Activated CD4-positive, alpha-beta T cell treated with anti-CD3 and anti-CD28 coated beads, Interleukin-2, amount 50 U/mL, for 1 hour (primary cell): ENCODE data around the gene KMO.

Experiments used
- DNase-seq: peaks from one replicate; pipeline ENCODE4 v3.0.0-alpha.2; 2020

The KMO gene

DNA sequence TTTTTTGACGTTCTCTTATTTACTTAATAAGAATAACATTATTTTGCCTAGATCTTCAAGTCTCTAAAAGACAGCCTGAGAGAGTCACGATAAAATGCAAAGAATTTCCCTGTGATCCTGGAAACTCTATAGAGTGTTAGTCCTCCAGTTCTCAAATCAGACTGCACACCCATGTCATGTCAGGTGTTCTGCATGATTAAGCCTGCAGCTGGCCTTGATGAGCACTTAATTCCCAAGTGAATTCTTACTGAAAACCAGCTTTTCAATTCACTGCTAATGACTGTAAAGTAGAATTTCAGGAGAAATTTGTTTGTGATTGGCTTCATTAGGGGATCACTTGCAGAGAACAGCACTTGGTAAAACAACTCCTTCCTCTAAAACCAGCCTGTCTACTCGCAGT is 66.1 kb downstream of the KMO start:
- DNase-seq, result no peak

DNA sequence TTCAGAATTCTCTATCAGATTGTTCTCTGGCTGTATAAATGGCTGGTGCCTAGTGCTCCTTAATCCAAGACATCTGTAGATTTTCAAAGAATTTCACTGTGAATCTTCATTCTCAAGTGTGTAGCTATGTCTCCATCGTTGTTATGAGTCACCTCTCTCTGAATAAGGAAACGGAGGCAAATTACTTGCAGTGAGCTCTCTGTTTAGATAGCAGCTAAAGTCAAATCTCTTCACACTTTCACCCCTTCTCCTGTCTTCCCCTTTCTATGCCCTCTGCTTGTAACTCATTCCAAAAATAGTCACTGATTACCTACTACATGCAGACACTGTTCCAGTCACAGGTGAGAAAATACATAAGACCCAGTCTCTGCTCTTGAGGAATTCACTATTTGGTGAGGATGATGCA is 68.3 kb downstream of the KMO start:
- no peak for DNase-seq

DNA sequence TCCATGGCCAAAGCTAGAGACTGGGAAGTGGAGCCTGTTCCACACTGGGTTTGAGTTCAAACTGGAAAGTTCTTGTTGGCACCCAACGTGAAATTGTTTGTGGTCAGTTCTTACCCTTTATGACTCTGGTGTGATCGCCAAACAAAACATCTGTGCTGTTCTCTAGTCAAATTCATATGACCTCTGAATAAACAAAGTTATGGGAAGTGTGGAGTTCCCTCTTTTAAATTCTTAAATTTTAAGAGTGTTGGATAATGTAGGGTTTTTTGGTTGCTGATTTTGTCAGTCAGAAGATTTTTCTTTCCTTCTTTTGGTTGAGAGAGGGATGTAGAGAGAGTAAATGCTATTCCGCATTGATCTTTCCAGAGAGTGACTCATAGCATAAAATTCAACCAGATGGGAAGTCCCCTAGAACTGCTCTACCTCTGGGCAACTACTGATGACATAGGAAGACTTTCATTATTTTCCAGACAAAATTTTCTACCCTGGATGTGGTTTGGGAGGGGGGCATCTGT is 71.6 kb downstream of the KMO start:
- no peak for DNase-seq

DNA sequence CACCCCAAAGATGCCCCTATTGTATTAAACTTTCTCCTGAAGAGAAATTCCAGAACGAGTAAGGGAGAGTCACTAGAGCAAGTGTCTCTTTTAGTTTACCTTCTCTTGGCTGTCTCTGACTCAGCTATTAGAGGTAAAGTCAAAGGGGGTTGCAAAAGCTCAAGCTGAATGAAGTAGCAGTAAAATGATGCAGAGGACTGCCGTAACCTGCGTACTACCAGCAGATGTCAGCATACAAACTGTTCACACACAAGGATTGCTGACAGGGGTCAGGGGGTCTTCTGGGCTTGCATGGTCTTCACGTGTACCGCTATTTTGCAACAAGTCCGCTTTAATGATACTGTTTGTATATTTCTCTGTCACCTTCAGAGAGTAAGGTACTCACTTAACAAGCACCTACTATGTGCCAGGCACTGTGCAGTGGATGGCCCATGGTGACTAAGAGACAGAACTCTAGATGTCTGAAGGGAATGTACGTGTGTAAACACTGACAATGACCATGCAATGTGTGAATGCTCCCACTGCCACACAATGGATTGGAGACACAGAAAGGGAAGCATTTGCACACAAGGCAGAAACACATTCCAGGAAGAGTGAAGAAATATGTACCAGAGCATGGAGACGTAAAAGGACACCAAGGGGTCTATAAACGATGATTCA is 73.1 kb downstream of the KMO start:
- no peak for DNase-seq

DNA sequence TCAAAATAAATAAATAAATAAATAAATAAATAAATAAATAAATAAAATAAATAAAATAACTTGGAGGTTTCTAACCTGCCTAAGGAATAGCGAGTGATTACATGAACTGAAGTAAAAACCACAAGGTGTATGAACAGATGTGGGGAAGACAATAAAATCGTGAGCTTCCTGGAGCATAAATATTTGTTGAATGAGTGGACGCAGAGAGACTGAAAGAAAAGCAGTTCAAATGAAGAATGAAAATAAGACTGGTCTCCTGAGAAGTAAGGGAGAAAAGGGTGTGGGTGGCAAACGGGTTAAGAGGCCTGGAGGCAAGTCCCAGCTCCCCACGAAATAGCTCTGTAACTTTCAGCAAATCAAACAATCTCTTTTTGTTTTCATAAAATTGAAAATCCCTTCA is 74.4 kb downstream of the KMO start:
- DNase-seq, result no peak

DNA sequence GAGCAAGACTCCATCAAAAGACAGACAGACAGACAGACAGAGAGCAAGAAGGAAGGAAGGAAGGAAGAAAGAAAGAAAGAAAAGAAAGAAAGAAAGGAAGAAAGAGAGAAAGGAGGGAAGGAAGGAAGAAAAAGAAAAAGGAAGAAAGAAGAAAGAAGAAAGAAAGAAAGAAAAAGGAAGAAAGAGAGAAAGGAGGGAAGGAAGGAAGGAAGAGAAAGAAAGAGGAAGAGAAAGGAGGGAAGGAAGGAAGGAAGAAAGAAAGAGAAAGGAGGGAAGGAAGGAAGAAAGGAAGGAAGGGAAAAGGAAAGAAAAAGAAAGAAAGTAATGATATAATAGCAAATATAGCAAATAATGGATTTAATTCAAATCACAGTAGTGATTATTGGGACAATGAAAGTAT is 75.3 kb downstream of the KMO start:
- no peak for DNase-seq

DNA sequence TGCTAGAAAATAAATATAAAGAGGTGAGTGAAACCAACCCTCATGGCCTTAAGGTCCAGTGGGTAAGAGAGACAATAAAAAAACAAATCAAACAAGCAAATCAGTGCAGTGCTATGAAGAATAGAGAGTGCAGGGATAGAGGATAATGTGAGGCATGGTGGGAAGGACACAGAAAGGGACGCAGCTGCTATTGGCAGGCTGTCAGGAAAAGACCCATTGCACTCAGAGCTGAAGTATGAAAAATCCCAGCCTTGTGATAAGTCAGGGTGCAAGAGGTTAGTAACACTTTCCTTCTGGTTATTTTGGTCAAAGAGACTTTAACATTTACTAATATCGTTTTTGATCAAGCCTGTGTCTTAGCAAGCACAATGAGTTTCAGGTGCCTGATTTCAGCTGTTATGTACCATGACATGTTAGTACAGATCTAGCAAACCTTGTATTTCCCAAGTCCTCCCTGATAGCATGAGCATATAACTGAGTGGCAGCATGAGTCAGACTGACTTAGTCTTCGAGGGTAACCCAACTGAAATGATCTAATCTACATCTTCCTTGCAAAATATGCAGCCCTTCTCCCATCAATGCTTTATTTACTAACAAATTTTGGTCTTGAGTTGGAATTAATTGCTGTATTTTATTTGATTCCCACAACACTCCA is 76.3 kb downstream of the KMO start:
- DNase-seq, result no peak

DNA sequence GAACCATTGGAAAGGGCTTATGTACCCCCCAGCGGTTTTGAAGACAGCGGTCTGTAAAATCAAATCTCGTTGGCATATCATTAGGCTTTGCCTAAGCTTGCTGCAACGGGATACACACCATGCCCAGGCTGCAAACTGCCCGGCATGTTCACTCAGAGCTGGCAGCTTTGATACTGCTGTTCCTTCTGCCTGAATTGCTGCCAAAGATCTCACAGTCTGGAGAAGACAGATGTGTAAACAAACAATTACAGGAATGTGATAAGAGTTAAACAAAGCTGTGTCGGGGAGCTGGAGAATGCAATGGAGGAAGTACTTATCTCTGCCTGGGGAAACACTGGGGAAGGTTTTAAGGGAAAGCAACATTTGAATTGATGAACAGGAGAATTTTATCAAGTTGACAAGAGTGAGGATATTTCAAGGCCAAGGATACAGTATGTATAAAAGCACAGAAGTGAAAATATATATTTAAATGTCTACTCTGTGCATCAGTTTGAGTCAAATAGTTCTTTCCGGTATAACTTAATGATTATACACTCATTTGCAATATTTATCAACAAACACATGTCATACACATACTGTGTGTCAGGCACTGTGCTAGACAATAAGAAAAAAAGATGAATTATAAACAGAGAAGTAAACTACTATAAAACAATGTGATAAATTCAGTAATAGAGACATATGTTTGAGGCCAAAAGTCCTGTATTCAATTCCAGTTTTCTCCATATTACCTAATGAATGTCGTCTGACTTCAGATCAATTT is 78.1 kb downstream of the KMO start:
- no peak for DNase-seq

DNA sequence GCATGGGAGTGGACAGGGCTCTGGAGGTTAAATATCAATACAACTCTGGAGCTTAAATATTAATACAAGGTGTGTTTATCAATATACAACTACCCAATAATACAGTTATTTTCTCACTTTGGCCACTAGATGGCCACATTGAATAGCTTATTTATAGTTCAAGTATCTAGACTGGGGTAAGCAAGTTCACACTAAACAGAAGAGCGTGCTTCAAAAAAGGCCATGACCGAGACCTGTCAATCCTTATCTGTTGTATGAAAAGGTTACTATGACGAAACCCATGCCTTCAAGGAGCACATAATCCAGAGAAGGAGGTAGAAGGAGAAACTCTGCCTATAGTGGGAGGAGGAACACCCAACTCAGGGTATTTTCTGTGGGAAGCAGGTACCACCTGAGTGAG is 78.9 kb downstream of the KMO start:
- DNase-seq, result no peak

DNA sequence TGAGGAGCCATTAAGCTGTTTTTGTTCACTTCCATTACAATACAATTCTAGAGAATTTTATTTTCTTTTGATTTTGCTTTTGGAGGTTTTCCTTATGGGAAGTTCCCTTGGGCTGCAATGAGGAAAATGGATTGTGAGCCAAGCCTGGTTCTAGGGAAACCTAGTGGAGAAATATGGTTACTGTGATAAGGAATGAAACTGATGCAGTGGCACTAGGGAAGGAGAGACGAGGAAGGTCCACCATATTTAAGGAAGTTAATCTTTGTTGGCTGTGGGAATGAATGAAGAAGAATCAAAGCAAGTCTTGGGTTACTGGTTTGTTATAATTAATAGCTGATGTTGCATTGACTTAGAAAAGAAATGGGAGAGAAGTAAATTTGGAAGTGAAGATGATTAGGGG is 79.6 kb downstream of the KMO start:
- no peak for DNase-seq

DNA sequence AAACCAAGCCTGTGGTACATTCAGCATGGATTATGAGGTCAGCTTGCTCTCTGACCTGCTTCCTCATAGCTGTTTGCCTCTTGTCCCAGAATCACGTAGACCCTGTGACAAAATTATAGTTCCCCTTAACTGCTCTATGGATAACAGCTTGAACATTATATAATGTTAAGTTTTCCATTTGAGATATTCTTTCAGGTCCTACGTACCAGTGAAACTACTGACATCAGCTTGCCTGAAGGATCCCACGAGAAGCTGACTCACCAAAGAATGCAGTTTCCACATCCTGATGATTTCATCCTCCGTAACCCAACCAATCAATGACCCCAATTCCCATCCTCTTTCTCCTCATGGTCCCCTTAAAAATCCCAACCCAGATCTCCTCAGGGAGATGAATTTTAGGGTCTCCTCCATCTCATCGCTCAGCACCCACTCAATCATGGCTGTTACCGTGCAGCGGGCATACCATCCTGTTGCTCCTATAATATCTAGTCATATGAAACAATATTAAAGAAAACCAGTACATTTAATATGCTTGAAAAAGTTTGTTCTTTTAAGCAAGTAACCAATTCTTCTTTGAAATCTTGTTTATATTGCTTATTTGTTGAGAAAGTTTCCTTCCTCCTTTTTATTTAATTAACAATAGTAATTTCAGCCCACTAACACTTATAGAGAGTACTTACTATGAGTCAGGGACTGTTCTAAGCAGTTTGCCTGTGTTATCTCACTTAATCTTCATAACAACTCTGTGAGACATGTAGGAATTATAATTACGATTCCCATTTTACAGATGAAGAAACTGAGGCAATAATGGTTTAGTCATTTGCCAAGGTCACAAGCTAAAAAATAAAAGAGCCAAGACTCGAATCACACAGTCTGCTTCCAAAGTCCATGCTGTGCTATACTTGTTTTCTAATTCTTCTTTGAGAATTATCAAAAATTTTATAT is 80.6 kb downstream of the KMO start:
- no peak for DNase-seq

DNA sequence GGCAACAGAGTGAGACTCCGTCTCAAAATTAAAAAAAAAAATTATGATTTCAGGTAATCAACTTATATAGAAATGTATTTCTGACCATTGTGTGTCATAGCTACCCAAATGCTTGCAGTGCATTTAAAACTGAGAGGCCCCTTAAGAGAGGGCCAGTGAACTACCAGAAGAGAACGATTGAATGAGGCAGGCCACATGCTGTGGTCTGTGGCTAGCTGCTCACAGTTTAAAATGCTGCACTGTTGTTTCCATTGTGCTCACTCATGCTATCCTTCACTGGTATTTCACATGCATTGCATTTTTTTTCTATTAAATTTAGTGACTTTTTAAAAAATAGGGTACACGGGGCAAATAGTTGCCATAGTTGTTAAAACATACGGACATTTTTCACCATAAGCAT is 82.0 kb downstream of the KMO start:
- no peak for DNase-seq

DNA sequence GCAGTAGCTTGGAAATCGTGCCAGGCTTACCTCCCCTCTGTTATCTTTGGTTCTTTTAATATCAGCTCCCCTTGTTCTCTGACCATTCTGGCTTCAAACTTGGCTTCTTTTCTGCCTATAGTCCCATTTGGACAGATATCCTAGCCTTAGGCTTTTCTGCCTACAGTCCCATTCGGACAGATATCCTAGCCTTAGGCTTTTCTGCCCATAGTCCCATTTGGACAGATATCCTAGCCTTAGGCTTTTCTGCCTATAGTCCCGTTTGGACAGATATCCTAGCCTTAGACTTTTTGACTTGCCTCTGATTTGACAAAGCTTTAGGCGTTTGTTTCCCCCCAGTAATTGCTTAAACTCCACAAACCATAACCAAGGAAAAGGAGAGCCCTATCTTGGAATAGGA is 82.4 kb downstream of the KMO start:
- DNase-seq, result no peak

DNA sequence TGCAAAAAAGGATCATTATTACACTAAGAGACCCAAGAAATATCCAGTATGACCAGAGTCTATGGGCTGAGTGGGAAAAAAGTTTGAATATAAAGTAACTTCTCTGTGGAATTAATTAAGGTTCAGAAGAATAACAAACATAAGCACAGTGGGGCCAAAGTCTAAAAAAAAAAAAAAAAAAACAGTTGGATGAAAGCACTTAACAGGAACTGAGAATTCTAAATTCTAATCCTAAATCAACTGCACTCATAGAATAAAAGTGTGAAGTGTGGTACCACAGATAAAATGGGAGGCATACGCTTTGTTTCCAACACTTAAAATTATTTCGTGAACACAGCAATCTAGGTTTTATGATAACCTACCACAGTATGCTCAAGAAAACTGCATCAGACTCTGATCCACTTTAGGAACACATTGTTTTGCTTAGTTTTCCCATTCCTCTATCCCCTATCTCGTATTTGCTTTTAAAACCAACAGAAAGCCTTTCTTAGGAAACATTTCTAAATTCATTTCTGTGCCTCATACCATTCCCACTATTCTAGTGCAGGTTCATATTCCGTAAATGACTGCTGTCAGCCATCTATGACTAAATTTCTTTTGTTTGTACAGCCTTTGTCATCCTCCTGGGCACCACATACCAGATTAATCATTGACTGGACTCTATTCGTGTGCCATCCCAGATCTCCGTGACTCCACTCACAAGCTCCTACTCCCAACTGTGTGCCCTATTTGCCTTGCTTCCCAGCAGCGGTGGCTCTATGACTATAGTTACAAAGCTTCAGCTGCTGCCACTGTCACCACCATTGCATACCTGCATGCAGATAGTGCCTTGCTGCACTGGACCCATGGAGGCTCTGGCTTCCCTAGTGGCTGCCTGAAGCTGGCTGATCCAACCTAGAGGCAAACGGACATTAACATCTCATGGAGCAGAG is 83.1 kb downstream of the KMO start:
- DNase-seq, result no peak

DNA sequence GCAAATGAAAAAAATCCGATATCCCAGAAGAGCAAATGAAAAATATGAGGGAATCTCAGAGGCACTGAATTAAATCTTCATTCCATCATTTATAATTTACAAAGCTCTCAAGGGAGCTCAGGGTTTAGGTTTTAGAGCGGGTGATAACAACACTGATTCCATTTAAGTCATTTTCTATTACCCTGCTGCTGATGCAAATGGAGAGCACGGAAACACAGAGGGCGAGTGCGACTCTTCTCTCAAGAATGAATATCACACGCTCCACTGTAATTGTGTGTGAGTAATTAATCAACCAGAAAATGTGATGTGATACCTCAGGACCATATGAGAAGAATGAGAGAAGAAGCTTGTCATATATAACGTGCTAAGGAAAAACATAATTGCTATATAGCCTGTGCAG is 85.2 kb downstream of the KMO start:
- DNase-seq, result no peak

DNA sequence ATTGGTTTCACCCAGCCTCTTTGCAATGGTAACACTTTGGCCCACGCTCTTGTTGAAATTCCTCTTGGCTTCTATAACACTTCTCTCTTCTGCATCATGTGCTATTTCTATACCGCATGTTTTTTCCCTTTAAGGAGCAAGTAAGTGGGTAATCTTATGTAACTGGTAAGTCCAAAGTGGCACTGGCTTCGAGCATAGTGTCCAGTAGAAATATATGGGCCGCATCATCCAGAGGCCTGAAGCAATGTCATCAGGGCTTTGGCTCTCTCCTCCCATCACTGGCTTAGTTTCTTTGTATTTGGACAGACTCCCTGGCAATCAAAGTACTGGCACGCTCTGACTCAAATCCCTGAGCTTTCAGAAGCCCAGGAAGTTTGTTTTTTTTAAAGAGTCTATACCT is 90.5 kb downstream of the KMO start:
- DNase-seq, result no peak

DNA sequence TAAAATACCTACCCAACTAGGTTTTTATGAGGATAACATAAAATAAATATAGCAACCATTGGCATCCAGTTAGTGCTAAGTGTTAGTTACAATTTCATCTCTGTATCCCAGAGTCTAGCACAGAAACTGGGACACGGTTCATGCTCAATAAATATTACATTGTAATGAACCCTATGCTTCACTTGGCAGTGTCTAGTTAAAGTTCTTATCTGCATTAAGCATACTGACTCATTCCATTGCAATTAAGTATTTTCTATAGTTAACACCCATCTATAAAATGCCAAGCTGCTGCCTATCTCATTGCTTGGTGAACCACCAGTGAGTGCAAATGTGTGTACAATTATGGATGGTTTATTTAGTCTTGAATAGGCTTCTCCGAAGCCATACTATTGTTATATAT is 92.8 kb downstream of the KMO start:
- DNase-seq, result no peak

DNA sequence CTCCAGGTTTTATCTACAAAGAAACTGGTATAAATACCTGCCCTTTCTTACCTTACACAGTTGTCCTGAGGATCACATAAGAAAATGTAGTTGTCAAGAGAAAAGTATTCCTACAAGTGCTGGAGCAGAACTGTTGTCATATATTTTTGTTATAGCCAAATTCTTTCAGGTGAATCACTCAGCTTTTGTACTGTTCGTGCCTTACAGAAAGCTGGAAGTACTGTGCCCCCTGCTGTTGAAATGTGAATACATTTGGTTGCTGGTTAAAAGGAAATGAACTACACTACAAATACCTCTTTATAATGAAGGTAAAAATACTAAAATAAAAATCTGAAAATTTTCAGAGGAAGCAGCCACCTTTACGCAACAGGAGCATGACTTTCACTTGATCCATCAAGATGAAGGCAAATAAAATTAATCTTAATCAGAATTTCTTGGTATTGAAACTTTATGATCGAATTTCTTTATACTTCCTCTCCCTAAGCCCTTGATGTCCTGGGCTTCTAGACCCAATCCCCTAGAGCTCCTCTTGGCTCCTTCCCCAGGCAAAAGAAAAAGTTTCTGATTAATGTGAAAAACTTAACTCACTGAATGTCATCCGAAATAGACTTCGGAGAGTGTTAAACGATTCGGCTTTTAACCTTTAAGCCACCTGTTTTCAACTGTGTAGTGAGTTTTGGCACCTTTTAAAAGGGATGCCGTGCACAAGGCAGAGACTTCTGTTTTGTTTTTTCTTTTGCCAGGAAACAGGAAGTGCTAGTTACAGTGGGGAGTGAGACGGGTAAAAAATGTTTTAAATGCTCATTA is 95.5 kb downstream of the KMO start:
- peak; percentile 17 for DNase-seq

DNA sequence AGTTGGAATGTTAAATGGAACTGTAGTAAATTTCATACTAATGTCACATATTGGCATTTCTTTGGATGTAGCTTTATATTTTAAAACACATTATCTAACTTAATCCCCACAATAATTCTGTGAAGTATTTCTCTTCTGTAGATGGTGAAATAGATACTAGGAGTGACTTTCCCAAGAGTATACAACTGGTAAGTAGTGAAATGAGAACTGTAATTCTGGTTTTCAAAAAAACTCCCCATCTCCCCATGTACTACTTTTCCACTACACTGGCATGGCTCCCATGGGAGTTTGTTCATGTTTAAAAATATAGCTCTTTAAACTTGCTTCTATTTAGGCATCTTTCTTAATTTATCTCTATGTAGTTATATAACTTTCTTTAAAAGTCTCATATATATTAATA is 97.8 kb downstream of the KMO start:
- DNase-seq, result no peak

DNA sequence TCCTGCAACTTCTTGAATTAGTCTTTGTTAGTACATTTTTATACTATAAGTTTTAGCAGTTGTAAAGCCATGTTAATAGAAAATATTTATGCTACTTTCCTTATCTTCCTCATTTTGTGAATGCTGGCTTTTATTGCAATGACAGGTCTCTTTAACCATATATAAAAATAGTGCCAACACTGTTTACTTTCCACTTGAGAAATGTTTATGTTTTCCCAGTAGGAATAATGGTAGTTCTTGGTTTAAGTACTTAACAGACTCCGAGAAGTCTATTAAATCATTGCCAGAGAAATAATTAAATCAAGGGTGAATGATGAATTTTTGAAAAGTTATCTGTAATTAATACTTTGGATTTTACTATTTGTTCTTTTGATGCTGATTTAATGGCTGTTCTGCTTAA is 98.3 kb downstream of the KMO start:
- no peak for DNase-seq

DNA sequence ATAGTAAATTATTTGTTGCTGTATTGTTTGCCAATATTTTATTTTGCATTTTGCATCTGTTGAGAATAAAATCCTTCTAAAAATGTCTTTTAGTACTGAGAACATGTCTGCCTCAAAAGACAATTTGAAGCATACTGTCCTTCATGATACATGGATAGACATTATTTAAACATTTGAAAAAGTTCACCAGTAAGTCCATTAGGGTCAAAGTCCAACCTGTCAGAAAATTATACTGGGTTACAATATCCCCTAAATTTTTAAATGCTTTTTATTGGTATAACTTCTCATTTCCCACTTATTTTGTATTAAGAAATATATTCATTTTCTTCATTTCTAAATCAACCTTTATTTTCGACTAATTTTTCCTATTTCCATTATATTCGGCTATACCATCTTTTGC is 98.7 kb downstream of the KMO start:
- DNase-seq, result no peak
